NCI-H2196 treated with DMSO at 0.1 percent for 48 hours (cell line): Measurements from ENCODE around the gene GSPT2.
"Not testable (repeated sequence)": the region's sequence is repeated elsewhere in the genome, so short reads cannot be mapped to it uniquely, and the experiment has no call there.

Experiments
- DNase-seq: peaks from one replicate; lab custom pipeline; 2025; ENCODE audit not compliant: unreplicated experiment; lab: John Stamatoyannopoulos, UW

The GSPT2 gene

DNA sequence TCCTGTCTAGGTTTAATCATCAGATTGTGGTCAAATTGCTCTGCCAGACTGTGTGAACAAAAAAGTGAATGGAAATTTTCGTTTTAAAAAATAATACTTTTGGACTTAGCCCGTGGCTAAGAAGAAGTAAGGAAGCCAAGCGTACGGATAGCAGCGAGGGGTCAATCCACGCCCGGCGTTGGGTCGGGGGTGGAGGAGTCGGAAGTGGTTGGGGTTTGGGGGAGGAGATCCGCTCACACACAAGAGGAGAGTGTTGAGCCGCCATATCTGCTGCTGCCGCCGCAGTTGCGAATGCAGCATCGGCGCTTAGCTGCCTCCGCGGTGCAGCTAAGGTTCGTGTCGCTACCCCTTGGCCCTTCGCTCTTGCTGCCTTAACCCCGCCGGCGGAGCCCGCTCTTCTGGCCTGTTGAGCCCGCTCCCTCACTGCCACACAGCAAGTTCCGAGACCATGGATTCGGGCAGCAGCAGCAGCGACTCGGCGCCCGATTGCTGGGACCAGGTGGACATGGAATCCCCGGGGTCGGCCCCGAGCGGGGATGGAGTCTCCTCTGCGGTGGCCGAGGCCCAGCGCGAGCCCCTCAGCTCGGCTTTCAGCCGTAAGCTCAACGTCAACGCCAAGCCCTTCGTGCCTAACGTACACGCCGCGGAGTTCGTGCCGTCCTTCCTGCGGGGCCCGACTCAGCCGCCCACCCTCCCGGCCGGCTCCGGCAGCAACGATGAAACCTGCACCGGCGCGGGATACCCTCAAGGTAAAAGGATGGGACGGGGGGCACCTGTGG is at the start of gene GSPT2:
Gene GSPT2, plus strand, starts transcription at position 264 of the 779 bp plus-strand sequence. Its CDS starts 185 bp downstream, at position 449.
- DNase-seq = peak; percentile 12

- DNase-seq = no peak
Observed at GRCh38 chrX:51694254-51694653, 49.0 kb upstream of the GSPT2 start.

- DNase-seq = no peak
Observed at GRCh38 chrX:51697397-51697796, 45.8 kb upstream of the GSPT2 start.

DNA sequence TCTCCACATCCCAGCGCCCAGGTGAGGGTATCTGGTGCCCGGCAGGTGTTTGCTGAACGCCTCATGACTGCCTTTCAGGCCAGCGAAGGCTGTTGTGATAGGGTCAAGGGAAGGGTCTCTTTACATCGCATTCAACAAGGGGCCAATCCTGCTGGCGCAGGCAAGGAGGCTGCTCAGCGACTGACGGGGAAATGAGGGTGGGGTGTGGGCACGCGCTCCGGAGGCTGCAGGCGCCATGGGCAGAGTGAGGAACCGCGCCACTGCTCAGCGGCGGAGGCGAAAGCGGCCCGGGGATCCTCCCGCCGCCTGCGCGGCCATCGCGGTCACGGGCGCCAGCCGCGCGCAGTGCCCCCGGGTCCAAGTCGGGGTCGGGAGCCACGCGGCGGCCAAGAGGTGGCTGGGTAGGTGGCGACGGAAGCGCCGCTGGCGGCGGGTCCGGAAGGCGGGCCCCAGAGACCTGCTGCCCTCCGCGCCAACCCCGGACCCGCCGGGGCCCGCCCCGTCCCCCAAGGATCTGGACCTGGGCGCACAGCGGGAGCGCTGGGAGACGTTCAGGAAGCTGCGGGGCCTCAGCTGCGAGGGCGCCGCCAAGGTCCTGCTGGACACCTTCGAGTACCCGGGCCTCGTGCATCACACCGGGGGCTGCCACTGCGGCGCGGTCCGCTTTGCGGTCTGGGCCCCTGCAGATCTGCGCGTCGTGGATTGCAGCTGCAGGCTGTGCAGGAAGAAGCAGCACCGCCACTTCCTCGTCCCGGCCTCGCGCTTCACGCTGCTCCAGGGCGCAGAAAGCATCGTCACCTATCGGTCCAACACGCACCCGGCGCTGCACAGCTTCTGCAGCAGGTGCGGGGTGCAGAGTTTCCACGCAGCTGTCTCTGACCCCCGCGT is 32.7 kb upstream of the GSPT2 start, which contains the start of gene CENPVL1:
Gene CENPVL1, plus strand, starts transcription at position 236 of the 888 bp plus-strand sequence. Its CDS starts 0 bp downstream, at position 236.
- not testable (repeated sequence) for DNase-seq

DNA sequence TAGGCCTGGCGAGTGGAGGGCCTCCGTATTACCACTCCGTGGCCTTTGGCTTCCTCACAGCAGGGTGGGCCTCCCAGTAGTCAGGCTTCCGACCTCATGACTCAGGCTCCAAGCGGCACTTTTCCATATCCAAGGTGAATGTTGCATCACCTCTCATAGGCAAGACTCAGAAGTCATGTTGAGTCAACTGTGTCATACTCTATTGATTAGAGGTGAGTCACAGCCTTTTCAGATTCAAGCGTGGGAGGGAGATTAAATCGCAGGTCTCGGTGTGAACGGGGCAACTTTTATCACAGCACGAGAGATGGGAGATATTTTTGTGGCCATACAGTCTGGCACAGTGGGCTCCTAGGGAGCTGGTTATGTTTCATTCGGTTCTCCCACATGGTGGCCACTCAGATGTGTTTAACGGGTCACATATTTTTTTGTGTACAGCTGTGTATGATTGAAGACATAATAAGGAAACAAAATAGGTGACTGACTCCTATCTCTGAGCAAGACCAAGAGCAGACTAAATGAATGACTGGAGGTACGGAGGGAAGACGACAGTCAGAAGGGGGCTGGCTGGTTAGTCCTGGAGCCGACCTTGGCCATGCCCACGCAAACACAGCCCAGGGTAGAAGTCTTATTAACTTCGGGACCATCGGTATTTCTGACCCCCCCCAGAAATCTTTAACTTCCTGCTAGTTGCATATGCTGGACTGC is 30.1 kb upstream of the GSPT2 start:
- DNase-seq = not testable (repeated sequence)

DNA sequence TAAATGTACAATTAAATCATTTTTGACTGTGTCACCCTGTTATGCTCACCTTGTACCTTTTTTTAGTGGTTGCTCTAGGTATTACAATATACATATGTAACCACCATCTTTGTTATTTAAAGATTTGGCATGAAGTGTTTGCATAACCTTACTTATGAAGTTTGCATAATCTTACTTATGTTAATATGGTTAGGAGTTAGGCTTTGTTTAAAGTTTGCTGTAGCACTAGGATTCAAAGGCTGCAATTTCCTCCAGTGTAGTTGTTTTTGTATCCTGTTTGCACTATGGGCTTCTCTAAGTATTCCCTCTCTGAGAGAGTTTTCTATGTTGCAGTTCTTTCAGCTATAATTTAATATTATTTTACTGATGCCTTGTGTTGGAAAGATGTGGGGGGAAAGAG is 15.0 kb upstream of the GSPT2 start:
- no peak for DNase-seq

DNA sequence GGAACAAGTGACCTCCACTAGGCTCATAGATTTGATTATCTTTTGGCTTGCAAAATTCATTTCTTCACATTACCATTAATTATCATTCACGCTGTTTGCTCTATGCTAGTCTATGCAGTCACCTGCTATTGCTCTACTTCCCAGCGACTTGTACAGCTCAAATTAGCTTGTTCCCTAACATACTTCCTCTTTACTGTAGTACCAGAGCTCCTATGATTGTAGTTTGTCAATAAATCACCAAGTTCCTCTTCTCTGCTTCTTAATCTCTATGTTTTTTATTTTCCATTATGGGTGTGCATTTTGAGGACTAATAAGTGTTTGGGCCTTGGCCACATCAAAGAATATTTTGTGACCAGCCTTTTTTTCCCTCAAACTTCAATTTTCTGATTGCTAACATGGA is 6.2 kb upstream of the GSPT2 start:
- DNase-seq = no peak

GRCh38 chrX:51742586-51742985 is 656 bp upstream of the GSPT2 start:
- DNase-seq = no peak

DNA sequence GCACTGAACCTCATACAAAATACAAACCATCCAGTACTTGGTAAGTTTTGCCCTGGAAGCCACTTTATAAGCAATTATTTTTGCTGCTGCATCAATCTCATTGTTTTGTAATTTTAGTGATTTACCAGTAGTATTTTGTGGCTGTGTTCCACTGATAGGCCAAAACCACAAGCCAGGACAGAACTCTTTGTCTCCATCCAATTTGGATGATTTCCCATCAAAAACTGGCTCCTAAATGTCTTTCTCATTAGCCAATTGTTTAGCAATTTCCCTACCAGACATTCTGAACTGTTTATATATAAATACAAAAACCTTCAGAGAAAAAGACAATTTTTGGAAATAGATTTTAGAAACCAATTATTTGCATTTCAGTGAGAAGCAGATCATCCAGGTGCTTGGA is 4.4 kb downstream of the GSPT2 start:
- DNase-seq = no peak

DNA sequence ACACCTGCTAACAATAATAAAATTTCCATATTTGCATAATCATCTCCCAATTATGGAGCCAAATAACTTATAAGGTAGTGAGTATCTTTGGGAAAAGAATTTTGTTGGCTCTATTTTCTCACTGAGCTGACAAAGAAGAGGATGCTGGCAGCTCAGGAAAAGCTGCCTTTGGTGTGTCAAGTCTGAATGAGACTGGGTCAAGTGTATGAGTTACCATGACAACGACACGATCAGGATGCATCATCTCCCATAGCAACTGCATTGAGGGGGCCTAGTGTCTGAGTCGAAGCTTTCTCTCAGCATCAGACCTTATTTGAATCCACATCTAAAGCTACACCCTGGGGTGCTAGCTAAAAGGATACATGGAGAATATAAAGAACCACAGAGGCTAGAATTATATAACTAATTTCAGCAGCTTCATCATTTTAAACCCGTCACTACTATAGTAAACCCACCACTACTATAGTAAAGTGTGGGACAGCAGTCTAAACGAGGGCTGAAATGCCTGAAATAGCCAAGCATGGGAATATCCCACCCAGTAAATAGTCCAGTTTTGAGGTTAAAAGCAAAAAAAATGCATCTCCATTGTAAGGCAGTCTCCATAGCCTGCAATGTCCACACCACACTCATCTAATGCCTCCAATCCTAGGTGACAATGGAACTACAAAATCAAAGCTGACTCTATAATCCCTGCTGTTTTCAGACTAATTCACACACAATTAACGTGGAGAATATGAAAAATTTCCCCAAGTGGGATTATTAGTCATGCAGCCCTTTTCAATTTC is 16.0 kb downstream of the GSPT2 start:
- DNase-seq = no peak

DNA sequence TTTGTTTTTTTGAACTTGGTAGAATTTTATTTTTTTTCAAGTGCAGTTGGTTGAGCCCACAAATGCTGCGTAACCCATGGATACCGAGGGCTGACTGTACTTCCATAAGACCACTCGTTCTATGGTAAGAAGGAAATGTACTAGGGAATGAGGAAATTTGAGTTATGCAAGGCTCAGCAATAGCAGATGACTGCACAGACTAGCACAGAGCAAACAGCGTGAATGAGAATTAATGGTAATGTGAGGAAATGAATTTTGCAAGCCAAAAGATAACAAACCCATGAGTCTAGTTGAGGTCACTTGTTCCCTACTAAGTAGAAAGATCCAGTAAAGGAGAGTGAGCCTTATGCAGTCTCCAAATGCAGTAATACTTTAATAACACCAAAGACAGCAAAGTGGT is 17.4 kb downstream of the GSPT2 start:
- no peak for DNase-seq

- no peak for DNase-seq
Observed at GRCh38 chrX:51766546-51766945, 23.3 kb downstream of the GSPT2 start.

- DNase-seq = no peak
Observed at GRCh38 chrX:51776851-51777250, 33.6 kb downstream of the GSPT2 start.

GRCh38 chrX:51779306-51779705 is 36.1 kb downstream of the GSPT2 start:
- DNase-seq = no peak

DNA sequence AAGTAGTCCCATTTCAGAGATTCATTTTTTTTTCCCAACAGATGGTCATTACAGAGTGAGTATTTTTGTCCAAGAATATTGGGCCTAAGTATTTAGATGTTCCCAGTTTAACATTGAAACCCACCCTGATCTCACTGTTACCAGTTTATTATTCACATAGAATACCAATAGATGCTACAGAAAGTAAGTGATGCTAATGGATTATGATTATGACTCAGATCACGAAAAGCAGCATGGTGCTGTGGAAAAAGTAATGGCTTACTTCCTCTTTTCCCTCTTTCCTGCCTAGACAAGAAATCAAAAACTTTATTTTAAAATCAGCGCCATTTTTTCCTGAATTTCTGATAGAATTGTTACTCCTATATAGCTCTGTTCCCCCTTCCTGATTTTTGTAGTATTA is 51.9 kb downstream of the GSPT2 start:
- DNase-seq = no peak
